DLD1 (cell line): ENCODE data around the gene CCSER1.
"Not testable (repeated sequence)": the region's sequence is repeated elsewhere in the genome, so short reads cannot be mapped to it uniquely, and the experiment has no call there.

ENCODE experiments used
- in situ Hi-C: cut with HindIII; loops from 2 replicates; pipeline ENCODE4 v1.10.0; 2017; ENCODE audit warnings: low sequenced_read_pairs

CCSER1 gene

DNA sequence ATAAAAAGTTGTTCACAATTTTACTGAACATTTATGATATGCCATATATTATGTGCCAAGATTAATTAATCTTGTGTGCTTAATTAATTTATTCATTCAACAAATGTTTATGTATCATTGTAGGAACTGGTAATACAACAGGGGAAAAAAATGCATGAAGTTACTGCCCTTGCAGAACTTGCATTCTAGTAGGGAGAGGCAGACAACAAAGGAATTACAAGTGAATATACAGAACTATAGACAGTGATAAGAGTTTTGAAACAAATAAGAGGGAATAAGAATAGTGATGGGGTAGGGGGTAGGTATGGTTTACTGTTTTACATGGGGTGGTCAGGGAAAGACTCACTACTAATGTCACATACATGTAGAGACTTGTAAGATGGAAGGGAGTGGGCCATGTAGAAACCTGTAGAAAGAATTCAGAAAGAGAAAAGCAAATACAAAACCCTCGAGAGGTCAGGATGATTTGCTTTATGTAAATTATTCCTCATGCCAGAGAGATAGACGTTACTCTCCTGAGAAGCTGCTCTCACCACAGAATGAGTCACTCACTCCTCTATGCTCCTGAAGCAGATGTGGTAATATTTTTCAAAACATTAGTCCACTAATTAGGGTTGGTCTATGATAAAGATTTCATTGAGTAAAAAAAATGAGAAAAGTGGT, 1321.6 kb downstream of the CCSER1 start:
- in situ Hi-C loops: no loop called here

DNA sequence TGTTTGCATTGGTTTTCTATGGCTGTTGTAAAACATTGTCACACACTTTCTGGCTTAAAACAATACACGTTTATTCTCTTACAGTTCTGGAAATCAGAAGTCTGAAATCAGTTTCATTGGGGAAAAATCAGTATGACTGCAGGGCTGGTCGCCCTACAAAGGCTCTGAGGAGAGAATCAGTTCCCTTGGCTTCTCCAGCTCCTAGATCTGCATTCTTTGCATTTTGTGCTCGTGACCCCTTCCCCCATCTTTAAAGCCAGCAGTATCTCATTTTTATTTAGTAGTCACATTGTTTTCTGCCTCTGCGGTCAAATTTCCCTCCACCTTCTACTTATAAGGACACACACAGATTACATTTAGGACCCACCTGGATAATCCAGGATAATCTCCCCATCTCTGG, 1326.9 kb downstream of the CCSER1 start:
- in situ Hi-C loops: no loop called here

DNA sequence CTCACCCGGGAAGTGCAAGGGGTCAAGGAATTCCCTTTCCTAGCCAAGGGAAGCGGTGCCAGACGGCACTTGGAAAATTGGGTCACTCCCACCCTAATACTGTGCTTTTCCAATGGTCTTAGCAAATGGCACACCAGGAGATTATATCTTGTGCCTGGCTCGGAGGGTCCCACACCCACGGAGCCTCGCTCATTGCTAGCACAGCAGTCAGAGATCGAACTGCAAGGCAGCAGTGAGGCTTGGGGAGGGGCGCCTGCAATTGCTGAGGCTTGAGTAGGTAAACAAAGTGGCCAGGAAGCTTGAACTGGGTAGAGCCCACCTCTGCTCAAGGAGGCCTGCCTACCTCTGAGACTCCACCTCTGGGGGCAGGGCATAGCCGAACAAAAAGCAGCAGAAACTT, 1335.4 kb downstream of the CCSER1 start:
- in situ Hi-C loops: not testable (repeated sequence)

DNA sequence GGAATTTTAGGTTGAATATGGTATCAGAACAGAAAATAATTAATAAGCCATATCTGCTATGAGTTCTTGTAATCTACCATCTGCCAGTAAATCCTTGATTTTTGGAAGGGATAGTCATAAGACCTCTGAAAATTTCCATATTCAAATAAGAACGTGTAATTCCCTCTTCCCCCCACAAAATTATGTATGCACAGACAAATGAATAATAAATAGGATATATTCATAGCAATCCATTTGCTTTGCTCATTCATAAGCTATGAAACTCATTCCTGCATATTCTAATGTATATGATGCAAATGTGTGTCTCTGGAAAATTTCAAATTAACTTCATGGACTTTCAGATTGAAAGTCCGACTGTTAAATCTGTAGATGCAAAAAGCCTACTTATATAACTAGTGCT, 1343.5 kb downstream of the CCSER1 start:
- in situ Hi-C loops: no loop called here

DNA sequence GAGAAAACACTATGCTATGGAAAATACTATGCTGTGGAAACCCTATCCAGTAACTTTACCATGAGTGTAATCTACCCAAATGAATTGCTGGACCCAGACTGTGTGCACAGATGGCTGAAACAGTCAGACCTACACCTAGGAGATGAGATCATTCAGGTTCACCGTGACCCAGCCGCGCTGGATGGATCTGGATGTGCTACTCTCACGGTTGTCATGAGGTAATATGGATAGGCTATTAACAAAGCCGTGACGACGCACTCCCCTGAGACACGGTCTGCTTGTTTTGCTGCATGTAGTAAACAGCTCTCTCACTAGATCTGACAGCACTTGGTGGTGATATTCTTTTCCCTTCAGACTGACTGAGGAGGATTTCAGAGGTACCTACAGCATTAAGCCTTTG, 1344.1 kb downstream of the CCSER1 start:
- in situ Hi-C loops: no loop called here

DNA sequence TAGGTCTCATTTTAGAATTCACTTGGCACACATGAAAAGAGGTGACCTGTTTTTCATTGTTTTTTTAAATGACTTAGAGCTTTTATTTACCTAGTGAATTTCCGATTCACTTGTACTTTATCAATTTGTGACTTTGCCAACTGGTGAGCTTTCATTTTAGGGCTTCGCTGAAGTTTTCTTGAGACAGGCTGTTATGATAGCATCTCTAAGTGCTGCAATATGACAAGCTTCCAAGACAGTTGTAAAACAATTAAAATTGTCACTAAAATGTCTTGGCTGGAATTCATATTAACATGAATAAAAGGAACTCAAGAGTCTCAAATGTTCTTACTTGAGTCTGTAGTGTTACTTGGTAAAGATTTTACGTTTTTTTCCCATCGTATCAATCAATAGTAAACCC, 1344.9 kb downstream of the CCSER1 start:
- in situ Hi-C loops: no loop called here

DNA sequence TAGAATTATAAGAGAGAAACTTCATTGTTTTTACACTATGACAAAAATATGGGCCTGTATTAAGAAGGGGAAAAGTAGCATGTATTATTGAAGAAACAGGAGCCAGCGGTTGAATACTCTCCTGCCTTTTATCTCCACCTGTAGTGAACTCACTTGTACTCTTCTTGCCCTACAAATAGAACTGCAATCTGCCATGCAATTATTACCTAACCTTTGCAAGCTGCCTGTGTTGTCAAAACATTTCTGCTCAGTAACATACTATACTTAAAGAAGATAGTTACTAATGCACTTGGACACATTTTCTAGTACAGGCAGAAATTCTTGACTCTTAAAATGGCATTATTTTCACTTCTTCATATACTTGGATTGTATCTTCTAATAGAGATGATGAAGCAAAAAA, 1358.2 kb downstream of the CCSER1 start:
- in situ Hi-C loops: no loop called here

DNA sequence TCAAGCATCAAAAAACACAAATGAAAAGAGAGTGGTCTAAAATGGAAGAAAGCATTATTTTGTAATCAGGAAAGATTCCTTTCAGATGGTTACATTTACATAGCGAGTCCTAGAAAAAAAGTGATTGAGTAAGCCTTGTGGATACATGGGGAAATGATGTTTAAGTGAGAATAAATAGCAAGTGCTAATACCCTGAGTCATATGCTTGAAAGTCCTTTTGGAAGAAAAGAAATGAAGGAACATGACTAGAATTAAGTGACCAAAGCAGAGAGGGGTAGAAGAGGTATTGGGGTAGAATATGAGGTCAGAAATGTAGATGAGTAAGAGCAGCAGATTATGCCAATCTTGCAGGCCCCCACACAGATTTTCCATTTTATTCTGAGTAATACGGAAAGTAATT, 1361.8 kb downstream of the CCSER1 start:
- in situ Hi-C loops: no loop called here

DNA sequence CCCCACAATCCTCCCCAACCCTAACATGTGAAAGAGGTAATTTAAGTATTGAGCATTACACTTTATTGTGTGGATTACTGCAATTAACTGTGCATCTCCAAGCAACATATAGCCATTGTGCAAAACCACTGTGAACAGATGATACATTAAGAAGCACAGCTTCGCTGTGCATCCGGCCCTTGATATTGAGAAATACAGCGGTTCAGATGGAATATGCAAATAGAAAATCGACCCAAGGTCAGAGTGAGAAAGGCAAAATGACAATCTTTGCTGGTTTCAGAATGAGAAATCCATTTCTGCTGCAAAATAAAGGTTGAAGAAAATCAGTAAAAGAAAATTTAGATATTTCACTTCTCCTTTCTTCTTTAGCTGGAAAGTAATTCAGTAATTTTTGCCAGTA, 1370.7 kb downstream of the CCSER1 start:
- in situ Hi-C loops: no loop called here

DNA sequence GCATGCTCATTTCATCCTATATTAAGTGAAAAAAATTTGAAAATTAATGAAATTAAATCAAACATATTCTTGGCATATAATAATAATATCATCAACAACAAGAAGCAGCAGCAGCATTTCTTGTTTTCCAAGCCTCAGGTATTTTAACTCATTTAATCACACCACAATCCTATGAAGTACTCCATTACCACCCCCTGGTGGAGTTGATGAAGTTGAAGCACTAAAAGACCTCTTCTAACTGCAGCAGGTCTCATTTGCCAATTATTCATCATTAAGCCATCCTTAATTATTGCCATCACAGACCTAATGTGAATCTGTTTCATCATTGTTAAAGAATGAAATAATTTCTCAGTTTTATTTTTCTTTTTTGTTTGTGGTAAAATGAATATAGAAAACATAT, 1375.2 kb downstream of the CCSER1 start:
- in situ Hi-C loops: no loop called here

DNA sequence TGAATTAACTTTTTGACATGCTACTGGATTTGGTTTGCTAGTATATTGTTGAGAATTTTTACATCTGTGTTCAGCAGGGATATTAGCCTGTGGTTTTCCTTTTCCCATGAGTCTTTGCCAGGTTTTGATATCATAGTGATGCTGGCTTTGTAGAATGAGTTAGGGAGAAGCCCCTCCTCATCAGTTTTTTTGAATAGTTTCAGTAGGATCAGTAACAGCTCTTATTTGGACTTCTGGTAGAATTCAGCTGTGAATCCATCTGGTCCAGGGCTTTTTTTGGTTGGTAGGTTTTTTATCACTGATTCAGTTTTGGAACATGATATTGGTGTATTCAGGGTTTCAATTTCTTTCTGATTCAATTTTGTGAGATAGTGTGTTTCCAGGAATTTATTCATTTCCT, 1386.1 kb downstream of the CCSER1 start:
- in situ Hi-C loops: no loop called here

DNA sequence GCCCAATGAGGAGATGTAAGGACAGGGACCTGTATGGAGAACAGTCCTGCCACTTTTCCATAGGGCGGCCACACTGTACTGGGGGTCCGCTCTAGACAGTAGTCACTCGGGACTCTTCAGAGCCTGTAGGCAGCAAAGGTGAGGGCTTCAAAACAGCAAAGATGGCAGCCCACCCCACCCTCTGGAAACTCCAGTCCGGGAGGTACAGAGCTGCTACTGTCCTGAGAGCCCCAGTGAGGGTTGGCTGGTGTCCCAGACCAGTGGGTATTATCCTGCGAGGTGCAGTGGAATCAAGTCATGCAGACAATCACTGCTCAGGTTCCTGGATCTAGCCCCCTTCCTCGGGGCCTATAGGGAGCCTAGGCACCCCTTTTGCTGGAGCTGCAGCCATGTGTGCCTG, 1392.0 kb downstream of the CCSER1 start:
- in situ Hi-C loops: no loop called here

DNA sequence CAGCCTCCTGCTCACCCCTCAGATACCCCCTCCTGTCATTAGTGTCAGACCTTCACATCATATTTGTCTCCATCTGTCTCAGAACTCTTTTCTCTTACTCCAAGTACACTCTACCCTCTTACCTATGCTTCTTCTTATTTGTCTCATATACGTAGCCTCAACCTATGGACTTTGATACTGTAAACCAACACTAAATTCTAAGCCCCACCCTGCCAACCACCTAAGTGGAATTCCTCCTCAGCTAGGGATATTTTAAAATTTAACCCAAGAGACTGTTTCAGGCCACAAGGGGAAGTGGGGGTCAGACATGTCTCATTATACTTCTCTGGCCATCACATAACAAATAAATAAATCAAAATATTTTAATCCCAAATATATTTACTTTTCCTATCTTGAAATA, 1398.4 kb downstream of the CCSER1 start:
- in situ Hi-C loops: no loop called here

DNA sequence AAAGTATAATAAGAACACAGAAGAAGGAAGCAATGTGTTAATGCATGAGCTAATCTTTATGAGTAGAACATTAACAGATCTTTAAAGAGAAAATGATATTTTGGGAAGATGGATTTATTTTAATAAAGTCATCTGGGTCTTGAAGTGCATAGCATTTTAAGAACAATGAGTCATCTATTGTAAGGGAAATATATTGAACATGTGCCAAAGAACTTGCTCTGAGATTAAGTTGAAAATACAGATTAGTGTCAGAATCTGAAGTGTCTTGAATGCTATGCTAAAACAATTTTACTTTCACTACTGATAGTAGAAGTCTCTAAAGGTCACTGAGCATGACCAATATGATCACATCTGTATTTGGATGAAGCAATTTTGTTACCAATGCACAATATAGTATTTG, 1399.9 kb downstream of the CCSER1 start:
- in situ Hi-C loops: no loop called here

DNA sequence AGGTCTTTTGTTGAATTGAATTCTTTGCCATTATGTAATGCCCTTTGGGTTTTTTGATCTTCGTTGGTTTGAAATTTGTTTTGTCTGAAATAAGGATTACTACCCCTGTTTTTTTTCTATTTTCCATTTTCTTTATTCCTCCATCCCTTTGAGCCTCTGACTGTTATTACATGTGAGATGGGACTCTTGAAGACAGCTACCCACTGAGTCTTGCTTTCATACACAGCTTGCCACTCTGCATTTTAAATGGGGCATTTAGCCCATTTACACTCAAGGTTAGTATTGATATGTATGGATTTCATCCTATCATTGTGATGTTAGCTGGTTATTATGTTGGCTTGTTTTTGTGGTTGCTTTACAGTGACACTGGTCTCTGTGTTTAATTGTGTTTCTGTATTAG, 1440.4 kb downstream of the CCSER1 start:
- in situ Hi-C loops: no loop called here

DNA sequence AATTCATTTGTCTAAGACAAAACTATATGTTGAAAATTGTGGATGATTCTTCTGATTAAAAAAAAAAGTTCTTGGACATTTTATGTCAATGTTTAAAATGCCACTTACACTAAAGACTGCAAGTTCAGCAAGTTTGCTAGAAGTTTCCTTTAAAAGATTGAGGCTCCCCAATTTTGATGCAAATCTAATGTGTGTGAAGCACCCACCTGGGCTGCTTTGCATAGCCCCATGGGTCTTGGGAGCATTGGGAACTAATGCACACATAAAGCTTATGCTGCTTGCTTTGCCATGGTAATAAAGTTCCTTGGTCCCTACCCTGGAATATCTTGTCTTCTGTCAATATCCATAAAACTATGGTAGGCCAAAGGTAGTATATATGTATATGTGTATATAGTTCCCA, 1450.7 kb downstream of the CCSER1 start:
- in situ Hi-C loops: no loop called here

DNA sequence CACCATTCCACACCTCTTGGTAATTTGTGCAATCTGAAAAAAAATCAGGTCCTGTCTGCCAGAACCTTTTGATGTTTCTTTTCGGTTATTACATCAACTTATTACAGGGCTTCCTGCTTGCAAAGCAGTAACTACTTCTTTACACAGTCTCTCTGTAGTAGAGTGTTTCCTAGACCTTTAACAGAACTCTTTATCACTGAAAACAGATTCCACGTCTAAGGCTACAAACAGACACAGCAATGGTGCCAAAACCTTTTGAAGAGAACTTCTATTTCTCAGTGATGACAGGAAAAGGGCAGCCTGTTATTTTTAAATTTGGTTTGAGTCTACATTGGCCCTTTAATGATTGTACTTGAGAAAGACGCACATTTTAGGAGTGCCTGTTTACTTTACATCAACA, 1463.1 kb downstream of the CCSER1 start:
- in situ Hi-C loops: no loop called here

DNA sequence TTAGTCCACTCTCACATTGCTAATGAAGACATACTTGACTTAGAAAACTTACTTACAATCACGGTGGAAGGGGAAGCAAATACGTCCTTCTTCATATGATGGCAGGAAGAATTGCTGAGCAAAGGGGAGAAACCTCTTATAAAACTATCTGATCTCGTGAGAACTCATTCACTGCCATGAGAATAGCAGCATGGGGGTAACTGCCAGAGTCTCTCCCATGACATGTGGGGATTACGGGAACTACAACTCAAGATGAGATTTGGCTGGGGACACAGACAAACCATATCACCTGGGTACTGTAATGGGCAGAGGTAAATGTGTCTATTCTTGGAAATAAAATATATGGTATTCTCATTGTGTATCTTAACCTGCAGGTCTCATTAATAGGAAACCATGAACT, 1464.9 kb downstream of the CCSER1 start:
- in situ Hi-C loops: no loop called here

DNA sequence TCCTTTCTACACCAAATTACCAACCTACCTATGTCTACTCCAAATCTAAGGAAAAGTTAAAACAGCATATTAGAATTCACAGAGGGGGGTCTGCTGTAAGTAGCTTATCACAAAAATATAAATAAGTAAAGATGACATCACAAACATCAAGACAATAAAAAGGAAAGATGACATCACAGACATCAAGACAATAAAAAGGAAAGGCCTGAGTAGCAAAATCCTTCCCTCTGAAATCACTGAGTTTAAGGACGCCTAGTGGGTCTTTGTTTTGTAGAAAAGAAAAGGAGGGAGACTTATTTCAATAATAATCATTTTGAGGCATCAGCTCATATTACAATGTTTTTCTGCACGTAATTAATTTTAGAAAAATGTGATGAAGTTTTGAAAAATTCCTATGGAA, 1469.5 kb downstream of the CCSER1 start:
- in situ Hi-C loops: no loop called here

DNA sequence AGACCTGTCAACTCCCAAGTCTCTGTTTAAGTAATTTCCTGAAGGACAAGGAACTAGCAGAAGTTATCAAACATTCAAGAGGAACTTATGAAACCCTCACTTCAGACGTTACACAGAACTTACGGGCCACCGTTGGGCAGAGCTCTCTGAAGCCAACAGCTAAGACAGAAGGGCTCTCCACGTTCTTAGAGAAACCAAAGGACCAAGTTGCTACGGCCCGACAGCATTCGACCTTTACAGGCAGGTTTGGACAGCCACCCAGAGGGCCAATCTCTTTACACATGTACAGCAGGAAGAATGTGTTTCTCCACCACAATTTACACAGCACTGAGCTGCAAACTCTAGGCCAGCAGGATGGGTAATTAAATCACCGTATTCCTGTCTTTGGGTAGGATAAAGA, 1471.5 kb downstream of the CCSER1 start:
- in situ Hi-C loops: no loop called here

DNA sequence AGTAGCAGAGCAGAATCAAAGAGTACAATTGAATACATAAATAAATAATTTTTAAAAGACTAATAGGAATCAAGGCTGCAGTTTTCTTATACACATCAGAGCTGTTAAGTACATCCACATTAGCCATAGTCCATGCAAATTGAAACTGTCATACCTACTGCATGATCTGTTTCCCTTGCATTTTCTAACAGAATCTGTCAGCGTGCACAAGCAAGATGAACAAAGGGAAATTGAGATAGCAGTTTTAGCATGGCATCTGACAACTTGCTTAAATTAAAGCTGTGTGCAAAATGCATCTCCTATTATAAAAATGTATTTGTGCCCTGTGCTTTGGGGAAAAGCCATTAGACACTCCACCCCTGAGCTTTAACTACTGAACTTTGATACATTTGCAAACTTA, 1473.1 kb downstream of the CCSER1 start:
- in situ Hi-C loops: no loop called here

DNA sequence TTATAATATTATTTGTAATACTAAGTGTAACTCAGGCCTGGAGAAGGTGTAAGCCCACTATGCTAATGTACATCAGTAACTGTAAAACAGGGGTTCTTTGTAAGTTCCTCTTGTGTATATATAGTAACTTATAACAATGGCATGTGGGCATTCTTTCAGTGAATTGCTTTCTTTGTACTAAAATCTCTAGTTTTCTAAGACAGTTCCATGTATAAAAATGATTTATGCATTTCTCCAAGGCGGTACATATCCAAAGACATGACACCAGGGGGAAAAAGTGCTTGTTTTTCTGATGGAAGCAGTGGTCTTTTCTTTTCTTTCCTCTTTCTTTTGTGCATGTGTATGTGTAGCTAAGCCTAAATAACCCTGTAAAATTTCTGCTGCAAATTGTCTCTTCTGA, 1474.2 kb downstream of the CCSER1 start:
- in situ Hi-C loops: no loop called here

DNA sequence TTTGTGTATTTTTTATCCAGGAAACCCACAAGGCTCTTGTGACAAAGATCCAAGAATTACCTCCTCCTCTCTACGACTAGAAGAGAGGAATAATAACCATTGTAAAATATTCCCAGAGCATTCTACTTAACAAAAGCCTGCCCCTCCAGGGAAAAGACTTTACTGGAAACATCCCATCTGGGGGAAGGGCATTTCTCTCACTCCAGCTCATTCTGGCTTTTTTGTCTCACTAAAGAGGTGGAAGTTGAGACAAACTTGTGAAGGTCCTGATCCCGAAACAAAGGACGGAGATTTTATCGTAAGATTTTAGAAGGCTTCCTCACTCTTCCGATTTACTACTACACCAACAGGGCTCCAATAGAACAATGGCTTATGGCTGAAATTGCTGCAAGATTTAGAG, 1484.6 kb downstream of the CCSER1 start:
- in situ Hi-C loops: no loop called here

DNA sequence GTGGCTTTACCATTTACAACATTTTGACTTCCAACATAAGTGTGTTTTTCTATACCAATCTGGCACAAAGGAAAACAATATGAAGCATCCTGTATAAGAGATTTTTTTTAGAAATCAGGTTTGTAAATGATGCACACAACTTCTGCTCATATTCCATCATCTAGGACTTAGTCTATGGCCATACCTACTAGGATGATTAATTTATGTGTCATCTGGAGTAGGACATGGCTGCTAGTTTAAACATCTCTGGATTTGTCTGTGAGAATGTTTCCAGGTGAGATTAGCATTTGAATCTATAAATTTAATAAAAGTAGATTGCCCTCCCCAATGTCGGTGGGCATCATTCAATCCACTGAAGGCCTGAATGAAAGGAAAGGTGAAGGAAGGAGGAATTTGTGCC, 1493.8 kb downstream of the CCSER1 start:
- in situ Hi-C loops: no loop called here
